RWPE2 (cell line): ENCODE measurements around the gene COL6A5.

Experiments used
- ATAC-seq: fragments of 200-7000 bp; cut with Tn5 transposase; 3 replicates; pipeline ENCODE4 v1.9.1; 2021; ENCODE audit warnings: low read depth
- DNase-seq: peaks from one replicate; pipeline ENCODE4 v3.0.0-alpha.2; 2020; ENCODE audit warnings: low spot score
- H3K27ac ChIP-seq: fragments of 450-650 bp; 2 replicates; pipeline ENCODE4 v1.5.1; 2017; ENCODE audit warnings: mild to moderate bottlenecking; ENCODE audit not compliant: poor library complexity, severe bottlenecking
- H3K27me3 ChIP-seq: fragments of 250-450 bp; sonication (Bioruptor Pico); 2 replicates; pipeline ENCODE4 v1.5.1; 2021; ENCODE audit warnings: mild to moderate bottlenecking, moderate library complexity; ENCODE audit not compliant: insufficient read depth, poor library complexity, severe bottlenecking
- H3K36me3 ChIP-seq: fragments of 250-450 bp; sonication (Bioruptor Pico); 2 replicates; pipeline ENCODE4 v1.5.1; 2020; ENCODE audit warnings: low read depth, mild to moderate bottlenecking, moderate library complexity
- H3K4me1 ChIP-seq: fragments of 250-450 bp; sonication (Bioruptor Pico); 2 replicates; pipeline ENCODE4 v1.5.1; 2021; ENCODE audit warnings: mild to moderate bottlenecking, moderate library complexity; ENCODE audit not compliant: insufficient read depth, poor library complexity, severe bottlenecking
- H3K4me3 ChIP-seq: fragments of 250-450 bp; sonication (Bioruptor Pico); 2 replicates; pipeline ENCODE4 v1.5.1; 2021; ENCODE audit warnings: mild to moderate bottlenecking, moderate library complexity; ENCODE audit not compliant: severe bottlenecking
- H3K9me3 ChIP-seq: fragments of 250-450 bp; sonication (Bioruptor Pico); 2 replicates; pipeline ENCODE4 v1.5.1; 2021; ENCODE audit warnings: mild to moderate bottlenecking, moderate library complexity; ENCODE audit not compliant: severe bottlenecking
- TF ChIP-seq, protein P1 (sequence below): fragments of 450-650 bp; IDR thresholded peaks from one replicate; pipeline ENCODE4 v1.5.1; 2017; ENCODE audit warnings: mild to moderate bottlenecking, moderate library complexity; ENCODE audit not compliant: poor library complexity, severe bottlenecking

COL6A5 gene

DNA sequence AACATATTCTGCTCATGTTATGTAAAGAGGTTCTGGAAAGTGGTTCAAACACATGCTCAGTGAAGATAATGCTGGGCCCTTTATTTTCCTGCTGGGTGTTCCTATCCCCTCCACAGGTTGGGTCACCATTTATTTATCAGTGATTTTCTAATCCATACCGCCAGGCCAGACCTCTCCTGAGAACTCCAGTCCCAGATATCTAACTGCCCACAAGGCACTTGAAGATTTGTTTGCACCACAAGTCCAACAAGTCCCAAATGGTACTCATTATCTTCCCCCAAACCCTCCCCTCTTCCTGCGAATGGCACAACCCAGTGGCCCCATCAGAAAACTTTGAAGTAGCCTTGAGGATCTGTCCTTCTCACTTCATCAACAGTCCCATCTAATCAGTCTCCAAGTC lies 176.9 kb downstream of the COL6A5 start:
- Histone ChIP-seq H3K4me1 (no peaks in the 10 kb centered on the region), H3K9me3 (no peaks in the 10 kb centered on the region), H3K4me3 (no peak overlapping the region), H3K27me3 (peaks cover 22% of the 10 kb centered on the region), H3K27ac (no peak overlapping the region), H3K36me3 (no peaks in the 10 kb centered on the region)
- DNase-seq (no peak), ATAC-seq (no peak)
- TF ChIP-seq, protein P1, sequence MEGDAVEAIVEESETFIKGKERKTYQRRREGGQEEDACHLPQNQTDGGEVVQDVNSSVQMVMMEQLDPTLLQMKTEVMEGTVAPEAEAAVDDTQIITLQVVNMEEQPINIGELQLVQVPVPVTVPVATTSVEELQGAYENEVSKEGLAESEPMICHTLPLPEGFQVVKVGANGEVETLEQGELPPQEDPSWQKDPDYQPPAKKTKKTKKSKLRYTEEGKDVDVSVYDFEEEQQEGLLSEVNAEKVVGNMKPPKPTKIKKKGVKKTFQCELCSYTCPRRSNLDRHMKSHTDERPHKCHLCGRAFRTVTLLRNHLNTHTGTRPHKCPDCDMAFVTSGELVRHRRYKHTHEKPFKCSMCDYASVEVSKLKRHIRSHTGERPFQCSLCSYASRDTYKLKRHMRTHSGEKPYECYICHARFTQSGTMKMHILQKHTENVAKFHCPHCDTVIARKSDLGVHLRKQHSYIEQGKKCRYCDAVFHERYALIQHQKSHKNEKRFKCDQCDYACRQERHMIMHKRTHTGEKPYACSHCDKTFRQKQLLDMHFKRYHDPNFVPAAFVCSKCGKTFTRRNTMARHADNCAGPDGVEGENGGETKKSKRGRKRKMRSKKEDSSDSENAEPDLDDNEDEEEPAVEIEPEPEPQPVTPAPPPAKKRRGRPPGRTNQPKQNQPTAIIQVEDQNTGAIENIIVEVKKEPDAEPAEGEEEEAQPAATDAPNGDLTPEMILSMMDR: no peak

- ATAC-seq (no peak), DNase-seq (no peak)
- Histone ChIP-seq H3K27me3 (peaks cover 7% of the 10 kb centered on the region), H3K4me1 (no peaks in the 10 kb centered on the region), H3K36me3 (no peaks in the 10 kb centered on the region), H3K27ac (no peak overlapping the region), H3K9me3 (no peaks in the 10 kb centered on the region), H3K4me3 (no peak overlapping the region)
- TF ChIP-seq, protein P1: no peak
Measured at GRCh38 chr3:130527426-130527825, 182.0 kb downstream of the COL6A5 start.

- TF ChIP-seq, protein P1: no peak
- no peaks in the 10 kb centered on the region for H3K4me1 ChIP-seq
Measured at GRCh38 chr3:130528120-130528519, 182.6 kb downstream of the COL6A5 start.

GRCh38 chr3:130529486-130530215 lies 184.2 kb downstream of the COL6A5 start:
- DNase-seq: no peak
- Histone ChIP-seq H3K4me1 (no peaks in the 10 kb centered on the region), H3K27me3 (peaks cover 8% of the 10 kb centered on the region), H3K4me3 (no peak overlapping the region), H3K27ac (no peak overlapping the region), H3K9me3 (no peaks in the 10 kb centered on the region), H3K36me3 (no peaks in the 10 kb centered on the region)
- ATAC-seq: no peak
- TF ChIP-seq, protein P1: no peak

More at GRCh38 chr3:130528120-130528519, 182.6 kb downstream of the COL6A5 start:
- H3K27me3 ChIP-seq: peaks cover 7% of the 10 kb centered on the region
- H3K36me3 ChIP-seq: no peaks in the 10 kb centered on the region
- DNase-seq: no peak
- no peak for ATAC-seq
- H3K27ac ChIP-seq: no peak overlapping the region
- no peak overlapping the region for H3K4me3 ChIP-seq
- H3K9me3 ChIP-seq: no peaks in the 10 kb centered on the region

DNA sequence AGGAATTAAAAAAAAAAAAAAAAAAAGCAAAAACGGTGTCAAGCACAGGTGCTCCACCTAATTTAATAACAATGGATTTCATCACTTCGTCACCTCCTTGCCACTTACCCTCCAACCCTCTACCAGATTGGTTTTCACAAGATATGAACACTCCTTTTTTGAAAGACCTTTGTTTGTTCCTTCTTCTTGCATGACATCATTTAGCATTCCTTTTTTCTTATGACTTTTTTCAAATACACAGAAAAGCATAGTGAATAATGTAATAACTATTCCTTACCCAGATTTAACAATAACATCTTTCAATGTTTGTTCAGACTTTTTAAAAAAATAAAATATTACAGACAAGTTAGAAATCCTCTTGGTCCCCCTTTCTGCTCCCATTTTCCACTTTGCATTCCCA lies 187.8 kb downstream of the COL6A5 start:
- TF ChIP-seq, protein P1: no peak
- no peaks in the 10 kb centered on the region for H3K4me1 ChIP-seq
- H3K27ac ChIP-seq: no peak overlapping the region
- peaks cover 7% of the 10 kb centered on the region for H3K27me3 ChIP-seq
- H3K9me3 ChIP-seq: no peaks in the 10 kb centered on the region
- H3K4me3 ChIP-seq: no peak overlapping the region
- H3K36me3 ChIP-seq: no peaks in the 10 kb centered on the region
- DNase-seq: no peak
- no peak for ATAC-seq
